Measurements from ENCODE around the gene TRMT10B. TPM values are rescaled to one million over a fixed set of nuclear protein-coding genes. Genes with fewer than 3 reads are reported as not detected.

Gene TRMT10B
- total RNA-seq, 4 donors from 2014 or later, result 3.8 to 25.3 (median 8.9) TPM

- no peaks in the 10 kb centered on the region for H3K27me3 ChIP-seq
- peaks cover 76% of the 10 kb centered on the region for H3K36me3 ChIP-seq
- H3K9me3 ChIP-seq, result no peaks in the 10 kb centered on the region
- DNase-seq (ENCODE audit: low spot score in 2 of 2), result no peak
- H3K27ac ChIP-seq, result no peak overlapping the region
- no peak for TF ChIP-seq CTCF (IDR thresholded peaks at IDR 0.05)
- no peak for TF ChIP-seq POLR2A (IDR thresholded peaks at IDR 0.05)
- TF ChIP-seq POLR2AphosphoS5 (IDR thresholded peaks at IDR 0.05), result no peak
- no peak for TF ChIP-seq EP300 (IDR thresholded peaks at IDR 0.05)
- H3K4me1 ChIP-seq, result peaks cover 11% of the 10 kb centered on the region
- no peak overlapping the region for H3K4me3 ChIP-seq
- 58% methylated on average over 2 of the region's 2 CpGs for WGBS
Measured at GRCh38 chr9:37778534-37778933, 24.9 kb downstream of the TRMT10B start.

GRCh38 chr9:37784291-37784615 is 30.6 kb downstream of the TRMT10B start:
- DNase-seq (ENCODE audit: low spot score in 2 of 2), result no peak
- Histone ChIP-seq H3K4me1 (peaks cover 27% of the 10 kb centered on the region), H3K27ac (peak overlapping the region; percentile 82), H3K9me3 (no peaks in the 10 kb centered on the region), H3K4me3 (peak overlapping the region; percentile 90), H3K27me3 (peaks cover 7% of the 10 kb centered on the region), H3K36me3 (peaks cover 40% of the 10 kb centered on the region)
- TF ChIP-seq POLR2A (IDR thresholded peaks at IDR 0.05) (no peak), EP300 (IDR thresholded peaks at IDR 0.05) (no peak), CTCF (IDR thresholded peaks at IDR 0.05) (no peak), POLR2AphosphoS5 (IDR thresholded peaks at IDR 0.05) (no peak)
- 0% methylated on average over 6 of the region's 6 CpGs for WGBS

- TF ChIP-seq POLR2AphosphoS5 (IDR thresholded peaks at IDR 0.05), result peak in 2 of 3 donors; percentile 79 to 80
- TF ChIP-seq POLR2A (IDR thresholded peaks at IDR 0.05), result no peak
- no peak for TF ChIP-seq EP300 (IDR thresholded peaks at IDR 0.05)
- peak in 1 of 2 donors; percentile 8 for TF ChIP-seq CTCF (IDR thresholded peaks at IDR 0.05)
- 1% methylated on average over 27 of the region's 73 CpGs for WGBS
- H3K9me3 ChIP-seq, result no peaks in the 10 kb centered on the region
- H3K27me3 ChIP-seq, result peaks cover 7% of the 10 kb centered on the region
- H3K4me1 ChIP-seq, result peaks cover 27% of the 10 kb centered on the region
- peak; percentile 94 to 95 for DNase-seq (ENCODE audit: low spot score in 2 of 2)
- peak within 1 kb of the TSS; percentile 82 for H3K27ac ChIP-seq
- peak within 1 kb of the TSS; percentile 90 for H3K4me3 ChIP-seq
- peaks cover 34% of the 10 kb centered on the region for H3K36me3 ChIP-seq
Measured at GRCh38 chr9:37784616-37785483, 31.2 kb downstream of the TRMT10B start, which contains the start of gene EXOSC3. TSS of gene EXOSC3 (minus strand) at chr9:37785064. CDS start at chr9:37785044, 20 bp downstream.

GRCh38 chr9:37787059-37787458 is 33.5 kb downstream of the TRMT10B start:
- peak in 1 of 2 donors; percentile 61 for DNase-seq (ENCODE audit: low spot score in 2 of 2)
- H3K36me3 ChIP-seq, result peaks cover 13% of the 10 kb centered on the region
- H3K4me3 ChIP-seq, result no peak overlapping the region
- WGBS, result 58% methylated on average over 24 of the region's 45 CpGs
- peaks cover 7% of the 10 kb centered on the region for H3K27me3 ChIP-seq
- TF ChIP-seq CTCF (IDR thresholded peaks at IDR 0.05) (no peak), POLR2A (IDR thresholded peaks at IDR 0.05) (no peak), POLR2AphosphoS5 (IDR thresholded peaks at IDR 0.05) (no peak), EP300 (IDR thresholded peaks at IDR 0.05) (no peak)
- peaks cover 27% of the 10 kb centered on the region for H3K4me1 ChIP-seq
- no peaks in the 10 kb centered on the region for H3K9me3 ChIP-seq
- H3K27ac ChIP-seq, result no peak overlapping the region

- no peak overlapping the region for H3K4me3 ChIP-seq
- H3K27me3 ChIP-seq, result peaks cover 7% of the 10 kb centered on the region
- no peaks in the 10 kb centered on the region for H3K36me3 ChIP-seq
- no peaks in the 10 kb centered on the region for H3K9me3 ChIP-seq
- H3K27ac ChIP-seq, result no peak overlapping the region
- TF ChIP-seq POLR2A (IDR thresholded peaks at IDR 0.05), result no peak
- no peak for TF ChIP-seq CTCF (IDR thresholded peaks at IDR 0.05)
- TF ChIP-seq POLR2AphosphoS5 (IDR thresholded peaks at IDR 0.05), result no peak
- TF ChIP-seq EP300 (IDR thresholded peaks at IDR 0.05), result no peak
- no peak for DNase-seq (ENCODE audit: low spot score in 2 of 2)
- H3K4me1 ChIP-seq, result peaks cover 18% of the 10 kb centered on the region
- WGBS, result 85% methylated on average over 6 of the region's 6 CpGs
Measured at GRCh38 chr9:37788332-37788731, 34.7 kb downstream of the TRMT10B start.
